ENCODE results near the gene MYBPC2.
"Not testable (repeated sequence)": the region's sequence is repeated elsewhere in the genome, so short reads cannot be mapped to it uniquely, and the experiment has no call there.

The MYBPC2 gene

DNA sequence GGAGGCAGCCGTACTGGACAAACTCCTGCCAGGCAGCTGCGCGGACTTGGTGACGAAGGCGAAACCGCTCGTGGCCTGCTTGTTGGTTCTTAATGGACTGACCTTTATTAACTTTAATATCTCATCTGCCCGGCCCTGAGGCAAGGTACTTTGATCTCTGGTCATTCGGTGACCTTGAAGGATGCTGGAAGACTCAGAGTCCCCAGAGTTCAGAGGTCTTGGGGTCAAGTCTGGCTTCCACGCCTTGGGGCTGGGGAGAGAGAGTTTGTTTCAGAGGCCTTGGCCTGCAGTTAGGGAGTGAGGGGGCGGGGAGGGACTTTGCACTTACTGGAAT is 34.0 kb downstream of the MYBPC2 start:
- no peak for DNase-seq (ENCODE audit: low read depth)
- no peak overlapping the region for H3K4me3 ChIP-seq (ENCODE audit: low read depth, low read length)
- TF ChIP-seq, protein P1, sequence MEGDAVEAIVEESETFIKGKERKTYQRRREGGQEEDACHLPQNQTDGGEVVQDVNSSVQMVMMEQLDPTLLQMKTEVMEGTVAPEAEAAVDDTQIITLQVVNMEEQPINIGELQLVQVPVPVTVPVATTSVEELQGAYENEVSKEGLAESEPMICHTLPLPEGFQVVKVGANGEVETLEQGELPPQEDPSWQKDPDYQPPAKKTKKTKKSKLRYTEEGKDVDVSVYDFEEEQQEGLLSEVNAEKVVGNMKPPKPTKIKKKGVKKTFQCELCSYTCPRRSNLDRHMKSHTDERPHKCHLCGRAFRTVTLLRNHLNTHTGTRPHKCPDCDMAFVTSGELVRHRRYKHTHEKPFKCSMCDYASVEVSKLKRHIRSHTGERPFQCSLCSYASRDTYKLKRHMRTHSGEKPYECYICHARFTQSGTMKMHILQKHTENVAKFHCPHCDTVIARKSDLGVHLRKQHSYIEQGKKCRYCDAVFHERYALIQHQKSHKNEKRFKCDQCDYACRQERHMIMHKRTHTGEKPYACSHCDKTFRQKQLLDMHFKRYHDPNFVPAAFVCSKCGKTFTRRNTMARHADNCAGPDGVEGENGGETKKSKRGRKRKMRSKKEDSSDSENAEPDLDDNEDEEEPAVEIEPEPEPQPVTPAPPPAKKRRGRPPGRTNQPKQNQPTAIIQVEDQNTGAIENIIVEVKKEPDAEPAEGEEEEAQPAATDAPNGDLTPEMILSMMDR (IDR thresholded peaks at IDR 0.05; ENCODE audit: low read depth, low read length, missing control alignments): no peak

DNA sequence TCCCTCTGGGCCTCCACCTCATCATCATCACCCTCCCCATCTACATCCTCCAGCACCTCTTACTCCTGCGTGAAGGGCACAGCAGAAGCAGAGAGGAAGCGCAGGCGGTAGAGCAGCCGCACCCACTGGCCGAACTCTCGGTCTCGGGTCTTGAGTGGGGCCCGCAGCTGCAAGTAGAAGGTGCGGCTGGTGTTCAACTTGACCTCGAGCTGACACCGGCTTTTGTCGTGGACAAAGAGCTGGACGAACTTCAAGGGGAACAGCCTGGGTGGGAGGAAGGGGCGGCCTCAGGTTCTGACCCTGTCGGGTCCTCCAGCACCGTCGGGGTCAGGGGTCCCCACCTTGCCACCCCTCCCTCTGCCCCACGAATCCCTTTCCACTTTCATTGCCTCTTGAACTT is 34.9 kb downstream of the MYBPC2 start:
- no peak for DNase-seq (ENCODE audit: low read depth)
- TF ChIP-seq, protein P1 (IDR thresholded peaks at IDR 0.05; ENCODE audit: low read depth, low read length, missing control alignments): no peak

DNA sequence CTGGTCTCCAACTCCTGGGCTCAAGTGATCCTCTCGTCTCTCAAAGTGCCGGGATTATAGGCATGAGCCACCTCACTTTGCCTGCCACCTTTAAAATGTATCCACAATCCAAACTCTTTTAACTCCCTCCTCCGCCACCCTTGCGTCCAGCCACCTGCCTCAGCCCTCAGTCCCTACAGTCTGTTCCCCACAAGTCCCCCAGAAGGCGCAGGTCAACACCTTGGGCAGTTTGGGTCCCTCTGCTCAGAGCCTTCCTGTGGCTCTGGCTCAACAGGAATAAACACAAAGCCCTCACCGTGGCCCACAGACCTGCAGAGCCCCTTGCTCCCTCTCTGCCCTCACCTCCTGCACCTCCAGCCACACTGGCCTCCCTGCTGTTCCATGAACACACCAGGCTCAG is 36.1 kb downstream of the MYBPC2 start:
- no peak for DNase-seq (ENCODE audit: low read depth)
- no peak overlapping the region for H3K4me3 ChIP-seq (ENCODE audit: low read depth, low read length)
- TF ChIP-seq, protein P1 (IDR thresholded peaks at IDR 0.05; ENCODE audit: low read depth, low read length, missing control alignments): no peak

More for the DNA sequence above, 34.9 kb downstream of the MYBPC2 start:
- H3K4me3 ChIP-seq (ENCODE audit: low read depth, low read length): no peak overlapping the region

DNA sequence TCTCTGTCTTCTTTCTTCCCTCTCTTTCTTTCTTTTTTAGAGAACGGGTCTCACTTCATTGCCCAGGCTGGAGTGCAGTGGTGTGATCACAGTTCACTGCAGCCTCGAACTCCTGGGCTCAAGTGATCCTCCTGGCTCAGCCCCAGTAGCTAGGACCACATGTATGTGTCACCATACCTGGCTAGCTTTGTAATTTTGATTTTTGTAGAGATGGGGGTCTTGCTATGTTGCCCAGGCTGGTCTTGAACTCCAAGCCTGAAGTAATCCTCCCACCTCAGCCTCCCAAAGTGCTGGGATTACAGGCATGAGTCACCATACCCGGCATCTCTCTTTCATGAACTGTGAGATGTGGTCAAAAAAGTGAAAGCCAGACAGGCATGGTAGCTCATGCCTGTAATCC is 40.6 kb downstream of the MYBPC2 start:
- not testable (repeated sequence) for H3K4me3 ChIP-seq (ENCODE audit: low read depth, low read length); DNase-seq (ENCODE audit: low read depth)

DNA sequence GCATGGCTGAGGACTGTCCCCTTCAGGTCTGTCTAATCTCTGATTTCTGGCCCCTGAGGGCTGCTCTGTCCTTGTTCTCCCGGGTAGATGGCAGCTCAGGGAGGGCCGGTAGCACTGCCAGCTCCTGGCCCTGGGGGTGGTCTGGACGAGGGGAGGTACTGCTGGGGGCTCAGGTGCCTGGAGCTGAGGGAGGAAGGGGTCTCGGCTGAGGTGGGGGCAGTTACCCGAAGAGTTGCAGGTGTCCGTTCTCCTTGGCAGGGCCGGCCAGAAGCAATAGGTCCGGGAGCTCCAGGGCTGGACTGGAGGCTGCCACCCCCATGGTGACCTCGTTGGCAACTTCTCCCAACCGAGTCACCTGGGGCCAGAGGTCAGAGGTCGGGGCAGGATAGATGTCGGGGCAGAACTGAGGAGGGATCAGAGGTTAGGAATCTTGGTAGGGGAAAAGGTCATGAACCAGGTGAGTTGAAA is 42.4 kb downstream of the MYBPC2 start:
- no peak overlapping the region for H3K4me3 ChIP-seq (ENCODE audit: low read depth, low read length)
- no peak for DNase-seq (ENCODE audit: low read depth)
- TF ChIP-seq, protein P1 (IDR thresholded peaks at IDR 0.05; ENCODE audit: low read depth, low read length, missing control alignments): no peak

DNA sequence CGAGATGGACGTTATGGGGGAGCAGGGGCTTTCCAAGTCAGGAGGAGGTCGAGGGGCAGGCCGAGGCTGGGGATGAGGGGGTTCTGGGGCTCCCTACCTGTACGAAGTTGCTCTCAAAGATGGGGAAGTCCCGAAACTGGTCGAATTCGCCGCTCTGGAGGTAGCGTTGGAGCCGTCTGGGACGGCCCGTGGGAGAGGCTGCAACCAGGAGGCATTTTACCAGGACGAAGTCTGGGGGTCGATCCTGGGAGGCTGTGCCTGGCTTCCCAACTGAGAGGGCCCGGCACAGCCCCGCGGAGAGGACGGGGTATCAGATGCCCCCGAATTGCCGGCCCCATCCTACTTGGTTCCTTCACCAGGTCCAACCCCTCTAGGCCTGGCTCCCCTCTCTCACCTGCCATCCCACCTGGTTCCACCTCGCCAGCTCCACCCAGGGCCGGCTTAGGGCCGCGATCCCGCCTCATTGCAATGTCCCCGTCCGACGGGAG is 43.1 kb downstream of the MYBPC2 start:
- no peak overlapping the region for H3K4me3 ChIP-seq (ENCODE audit: low read depth, low read length)
- no peak for DNase-seq (ENCODE audit: low read depth)
- TF ChIP-seq, protein P1 (IDR thresholded peaks at IDR 0.05; ENCODE audit: low read depth, low read length, missing control alignments): no peak

DNA sequence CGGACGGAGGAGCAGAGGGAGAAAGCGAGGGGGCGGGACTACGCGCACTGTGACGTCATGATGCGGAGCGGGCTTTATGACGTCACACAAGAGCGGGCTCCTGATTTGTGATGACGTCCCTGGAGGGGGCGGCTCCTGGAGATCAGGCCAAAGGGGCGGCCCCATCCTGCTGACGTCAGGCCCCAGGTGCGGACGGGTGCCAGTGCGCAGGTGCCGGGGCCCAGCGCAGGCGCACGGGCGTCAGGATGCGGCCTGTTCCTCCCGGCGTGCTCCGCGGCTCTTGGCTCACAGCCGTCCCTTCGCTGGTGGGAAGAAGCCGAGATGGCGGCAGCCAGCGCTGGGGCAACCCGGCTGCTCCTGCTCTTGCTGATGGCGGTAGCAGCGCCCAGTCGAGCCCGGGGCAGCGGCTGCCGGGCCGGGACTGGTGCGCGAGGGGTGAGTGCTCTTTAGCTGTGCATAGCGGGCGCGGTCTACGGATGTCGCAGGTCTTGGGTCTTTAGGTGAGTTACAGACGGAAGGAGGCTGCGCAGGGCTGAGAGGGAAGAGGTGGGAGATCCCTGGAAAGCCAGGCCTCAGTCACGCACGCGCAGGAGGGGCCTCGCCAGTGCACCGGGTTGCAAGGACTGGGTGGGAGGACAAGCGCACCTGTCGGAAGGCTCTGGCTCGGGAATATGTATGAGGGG is 43.7 kb downstream of the MYBPC2 start, which contains the start of the genes EMC10 and GARIN5A:
EMC10 (plus strand) TSS at position 284 of the 683 bp plus-strand sequence; CDS start at position 322, 38 bp downstream.
GARIN5A (minus strand) TSS at position 625 of the 683 bp plus-strand sequence; CDS start at position 165, 460 bp downstream.
- H3K4me3 ChIP-seq (ENCODE audit: low read depth, low read length): peak within 1 kb of the TSS; percentile 77
- TF ChIP-seq, protein P1 (IDR thresholded peaks at IDR 0.05; ENCODE audit: low read depth, low read length, missing control alignments): no peak
- DNase-seq (ENCODE audit: low read depth): peak; percentile 82

All from GM12864 (cell line).